Mesothelial cell of epicardium (in vitro differentiated cells): ENCODE measurements around the gene SLC39A10. TPM values are rescaled to one million over a fixed set of nuclear protein-coding genes. Genes with fewer than 3 reads are reported as not detected.

Source experiments
- DNase-seq, 2 experiments: peaks; one replicate each; pipeline ENCODE4 v3.0.0; 2021; ENCODE audit warnings: low spot score in 2 of 2; ENCODE audit not compliant: unreplicated experiment in 2 of 2
- H3K27ac Mint-ChIP-seq: 2 replicates; pipeline ENCODE4 v1.8.0; 2021; ENCODE audit warnings: mixed read lengths
- H3K27me3 Mint-ChIP-seq: 2 replicates; pipeline ENCODE4 v1.8.0; 2021; ENCODE audit warnings: low read depth, mixed read lengths
- H3K36me3 Mint-ChIP-seq: 2 replicates; pipeline ENCODE4 v1.8.0; 2021; ENCODE audit warnings: mixed read lengths
- H3K4me1 Mint-ChIP-seq: 2 replicates; pipeline ENCODE4 v1.8.0; 2021; ENCODE audit warnings: mixed read lengths
- H3K4me3 Mint-ChIP-seq: 2 replicates; pipeline ENCODE4 v1.8.0; 2021; ENCODE audit warnings: mild to moderate bottlenecking, moderate library complexity, mixed read lengths
- H3K9me3 Mint-ChIP-seq: 2 replicates; pipeline ENCODE4 v1.8.0; 2021; ENCODE audit warnings: mixed read lengths
- total RNA-seq: library from RNA; stranded (reverse); gene quantifications from 3 replicates; pipeline ENCODE4 v1.2.1, GENCODE V29; 2021
- TF ChIP-seq, protein P1 (sequence below): fragments of 200-600 bp; sonication (generic); IDR thresholded peaks from one replicate; pipeline ENCODE4 v1.5.0; 2021; ENCODE audit warnings: antibody characterized with exemption; ENCODE audit not compliant: unreplicated experiment

The SLC39A10 gene
- total RNA-seq, 1 donor from 2014 or later, result 123 TPM

DNA sequence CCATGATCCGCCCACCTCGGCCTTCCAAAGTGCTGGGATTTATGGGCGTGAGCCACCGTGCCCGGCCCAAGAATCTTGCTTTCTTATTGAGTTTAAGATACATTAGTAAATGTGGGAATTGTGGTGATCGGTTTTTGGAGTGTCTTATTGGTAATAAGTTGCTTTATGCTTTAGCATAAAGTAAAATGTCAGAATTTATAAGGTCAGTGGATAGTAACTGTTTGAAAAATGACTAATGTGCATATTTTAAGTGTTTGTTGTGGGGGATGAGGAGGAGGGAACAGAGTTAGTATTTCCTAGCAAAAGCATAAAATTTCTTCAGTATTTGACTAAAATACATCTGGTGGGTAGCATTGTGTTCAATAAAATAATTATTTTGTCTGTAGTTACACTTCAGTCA, 77.4 kb downstream of the SLC39A10 start:
- H3K9me3 Mint-ChIP-seq, result no peaks in the 10 kb centered on the region
- H3K36me3 Mint-ChIP-seq, result peaks cover 40% of the 10 kb centered on the region
- TF ChIP-seq, protein P1, sequence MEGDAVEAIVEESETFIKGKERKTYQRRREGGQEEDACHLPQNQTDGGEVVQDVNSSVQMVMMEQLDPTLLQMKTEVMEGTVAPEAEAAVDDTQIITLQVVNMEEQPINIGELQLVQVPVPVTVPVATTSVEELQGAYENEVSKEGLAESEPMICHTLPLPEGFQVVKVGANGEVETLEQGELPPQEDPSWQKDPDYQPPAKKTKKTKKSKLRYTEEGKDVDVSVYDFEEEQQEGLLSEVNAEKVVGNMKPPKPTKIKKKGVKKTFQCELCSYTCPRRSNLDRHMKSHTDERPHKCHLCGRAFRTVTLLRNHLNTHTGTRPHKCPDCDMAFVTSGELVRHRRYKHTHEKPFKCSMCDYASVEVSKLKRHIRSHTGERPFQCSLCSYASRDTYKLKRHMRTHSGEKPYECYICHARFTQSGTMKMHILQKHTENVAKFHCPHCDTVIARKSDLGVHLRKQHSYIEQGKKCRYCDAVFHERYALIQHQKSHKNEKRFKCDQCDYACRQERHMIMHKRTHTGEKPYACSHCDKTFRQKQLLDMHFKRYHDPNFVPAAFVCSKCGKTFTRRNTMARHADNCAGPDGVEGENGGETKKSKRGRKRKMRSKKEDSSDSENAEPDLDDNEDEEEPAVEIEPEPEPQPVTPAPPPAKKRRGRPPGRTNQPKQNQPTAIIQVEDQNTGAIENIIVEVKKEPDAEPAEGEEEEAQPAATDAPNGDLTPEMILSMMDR, result no peak
- no peak overlapping the region for H3K4me3 Mint-ChIP-seq
- H3K27me3 Mint-ChIP-seq, result no peaks in the 10 kb centered on the region
- no peak for DNase-seq
- peak overlapping the region; percentile 35 for H3K27ac Mint-ChIP-seq
- peaks cover 14% of the 10 kb centered on the region for H3K4me1 Mint-ChIP-seq

- peaks cover 14% of the 10 kb centered on the region for H3K4me1 Mint-ChIP-seq
- H3K36me3 Mint-ChIP-seq, result peaks cover 41% of the 10 kb centered on the region
- H3K27ac Mint-ChIP-seq, result no peak overlapping the region
- DNase-seq, result no peak
- no peak overlapping the region for H3K4me3 Mint-ChIP-seq
- no peaks in the 10 kb centered on the region for H3K27me3 Mint-ChIP-seq
- H3K9me3 Mint-ChIP-seq, result no peaks in the 10 kb centered on the region
- TF ChIP-seq, protein P1, result no peak
Measured at GRCh38 chr2:195734931-195735330, 77.9 kb downstream of the SLC39A10 start.

DNA sequence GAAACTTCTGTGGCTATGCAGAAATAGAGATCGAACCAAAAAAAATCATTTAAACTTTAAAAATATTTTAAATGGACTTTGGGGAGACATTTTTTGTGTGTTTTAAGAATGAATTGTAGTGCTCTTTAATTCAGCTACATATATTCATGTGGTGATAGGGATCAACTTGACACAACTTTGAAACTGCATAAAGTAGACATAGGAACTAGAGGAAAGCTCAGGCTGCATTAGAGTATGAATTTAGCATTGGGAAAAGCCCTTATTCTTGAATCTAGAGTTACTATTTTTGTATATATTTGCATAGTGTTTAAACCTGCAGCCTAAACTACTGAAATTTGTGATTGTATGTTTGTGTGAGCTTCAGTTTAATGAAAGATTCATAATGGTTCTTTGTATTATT, 78.3 kb downstream of the SLC39A10 start:
- no peak for DNase-seq
- Mint-ChIP-seq H3K4me3 (no peak overlapping the region), H3K9me3 (no peaks in the 10 kb centered on the region), H3K36me3 (peaks cover 40% of the 10 kb centered on the region), H3K27ac (no peak overlapping the region), H3K27me3 (no peaks in the 10 kb centered on the region), H3K4me1 (peaks cover 14% of the 10 kb centered on the region)
- TF ChIP-seq, protein P1, result no peak

DNA sequence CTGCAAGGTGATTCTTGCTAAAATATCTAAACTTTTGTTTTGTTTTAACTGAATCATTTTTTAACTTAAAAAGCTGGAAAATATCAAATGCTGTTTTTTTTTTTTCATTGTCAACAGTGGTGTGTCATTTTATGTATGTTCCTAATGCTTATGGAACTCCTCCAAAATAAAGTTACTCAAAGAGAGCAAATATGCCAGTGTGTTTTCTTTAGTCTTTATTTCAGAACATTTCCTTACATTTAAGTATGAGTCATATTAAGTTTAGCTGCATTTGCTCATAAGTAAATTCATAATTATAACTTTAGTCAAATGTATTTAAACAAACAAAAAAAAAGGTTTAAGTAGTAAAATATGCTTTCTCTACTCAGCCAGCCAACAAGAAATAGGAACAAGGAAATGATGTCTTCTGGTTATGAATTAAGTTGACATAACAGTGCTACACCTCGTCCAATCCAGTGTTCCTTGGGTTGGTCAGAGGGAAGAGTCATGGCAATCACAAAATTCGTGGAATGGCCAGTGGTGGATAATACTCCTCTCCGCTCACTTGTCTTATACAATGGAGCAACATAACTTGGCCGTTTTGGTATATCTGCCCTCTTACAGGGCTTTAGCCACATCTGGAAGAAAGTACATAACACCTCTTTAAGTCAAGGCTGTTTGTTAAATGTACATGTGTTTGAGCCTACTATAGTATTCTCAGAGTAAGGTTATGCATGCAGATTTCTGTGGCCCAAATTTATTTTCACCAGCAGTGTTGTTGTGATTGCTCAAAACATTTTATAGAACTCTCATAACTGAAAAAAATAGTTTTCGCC, 80.7 kb downstream of the SLC39A10 start:
- Mint-ChIP-seq H3K27ac (no peak overlapping the region), H3K9me3 (peaks cover 13% of the 10 kb centered on the region), H3K36me3 (peaks cover 37% of the 10 kb centered on the region), H3K4me3 (no peak overlapping the region), H3K27me3 (no peaks in the 10 kb centered on the region), H3K4me1 (peaks cover 6% of the 10 kb centered on the region)
- TF ChIP-seq, protein P1, result no peak
- DNase-seq, result no peak

GRCh38 chr2:195741191-195741590, 84.2 kb downstream of the SLC39A10 start:
- Mint-ChIP-seq H3K4me1 (peaks cover 3% of the 10 kb centered on the region), H3K27me3 (no peaks in the 10 kb centered on the region), H3K27ac (no peak overlapping the region), H3K4me3 (no peak overlapping the region), H3K9me3 (peaks cover 22% of the 10 kb centered on the region), H3K36me3 (peaks cover 45% of the 10 kb centered on the region)
- TF ChIP-seq, protein P1, result no peak
- no peak for DNase-seq
